HepG2 (cell line): ENCODE data around the gene SNAPC4. TPM values are rescaled to one million over a fixed set of nuclear protein-coding genes. Genes with fewer than 3 reads are reported as not detected.

Experiments
- BHLHE40 ChIP-seq: IDR thresholded peaks from 2 replicates; pipeline ENCODE4 v1.6.1; 2011; ENCODE audit warnings: low read length, improper control_type of control experiment
- GATA4 ChIP-seq: sonication (generic); IDR thresholded peaks from 2 replicates; pipeline ENCODE4 v1.6.1; 2016; ENCODE audit warnings: antibody characterized with exemption, low read depth, borderline replicate concordance
- KLF15 ChIP-seq: sonication (generic); formaldehyde crosslinking; IDR thresholded peaks from 2 replicates; pipeline ENCODE4 v1.8.1; 2023; ENCODE audit warnings: borderline replicate concordance, mild to moderate bottlenecking, inconsistent platforms, missing genetic modification reagents, mixed read lengths
- MTA3 ChIP-seq: sonication (generic); formaldehyde crosslinking; IDR thresholded peaks from 2 replicates; pipeline ENCODE4 v1.4.0; 2020; ENCODE audit warnings: missing genetic modification reagents
- NFYB ChIP-seq: sonication (generic); formaldehyde crosslinking; IDR thresholded peaks from 2 replicates; pipeline ENCODE4 v1.4.0; 2020; ENCODE audit warnings: missing genetic modification reagents
- RFXANK ChIP-seq: IDR thresholded peaks from 2 replicates; pipeline ENCODE4 v1.6.1; 2016
- ZFP1 ChIP-seq: IDR thresholded peaks from 2 replicates; pipeline ENCODE4 v1.6.1; 2016
- ZNF33A ChIP-seq: sonication (generic); formaldehyde crosslinking; IDR thresholded peaks from 2 replicates; pipeline ENCODE4 v1.5.1; 2020; ENCODE audit warnings: missing genetic modification reagents, mild to moderate bottlenecking, moderate library complexity, borderline replicate concordance
- ZNF577 ChIP-seq: sonication (generic); formaldehyde crosslinking; IDR thresholded peaks from 2 replicates; pipeline ENCODE4 v1.4.0; 2020; ENCODE audit warnings: mild to moderate bottlenecking, low read depth, missing genetic modification reagents, borderline replicate concordance
- ZNF790 ChIP-seq: sonication (generic); formaldehyde crosslinking; IDR thresholded peaks from 2 replicates; pipeline ENCODE4 v1.8.0; 2022; ENCODE audit warnings: missing genetic modification reagents, mild to moderate bottlenecking, borderline replicate concordance
- ZNF792 ChIP-seq: IDR thresholded peaks from 2 replicates; pipeline ENCODE4 v1.6.1; 2016
- polyA plus RNA-seq, 8 experiments: library from polyadenylated mRNA; depleted of rRNA in 3 of 8; stranded (reverse) in 7 of 8; unstranded in 1 of 8; fragments of >200 nt; fragmentation: Illumina TruSeq in 4 of 8; extraction: Trizol in 4 of 8; gene quantifications; 2 replicates each; pipeline versions ENCODE4 v1.2.1 to v1.2.3, GENCODE V29; 2011 to 2016; ENCODE audit warnings: low read depth in 4 of 8, missing spikeins in 1 of 8, mixed read lengths in 1 of 8; ENCODE audit not compliant: insufficient read depth in 1 of 8
- total RNA-seq, 5 experiments: library from RNA; depleted of rRNA; stranded (reverse); fragments of >200 nt; fragmentation: Illumina TruSeq; extraction: Trizol; gene quantifications; 2 replicates each; pipeline ENCODE4 v1.2.3, GENCODE V29; 2016; ENCODE audit warnings: low read depth in 1 of 5
- TF ChIP-seq, protein P1 (sequence below): sonication (generic); formaldehyde crosslinking; IDR thresholded peaks from 2 replicates; pipeline ENCODE4 v1.4.0; 2020; ENCODE audit warnings: missing genetic modification reagents; ENCODE audit errors: not compliant biosample characterization
- TF ChIP-seq, protein P2 (sequence below): sonication (generic); formaldehyde crosslinking; IDR thresholded peaks from 2 replicates; pipeline ENCODE4 v1.5.0; 2020; ENCODE audit warnings: mild to moderate bottlenecking, missing genetic modification reagents, borderline replicate concordance
- TF ChIP-seq, protein P3 (sequence below): sonication (generic); formaldehyde crosslinking; IDR thresholded peaks from 2 replicates; pipeline ENCODE4 v1.4.0; 2020; ENCODE audit warnings: missing genetic modification reagents, borderline replicate concordance
- TF ChIP-seq, protein P4 (sequence below): sonication (generic); formaldehyde crosslinking; IDR thresholded peaks from 2 replicates; pipeline ENCODE4 v1.8.1; 2023; ENCODE audit warnings: mild to moderate bottlenecking, missing genetic modification reagents

Gene SNAPC4
- total and polyA plus RNA-seq, 2 of the 13 experiments (the other 11 are each of a cell fraction or from before 2014, with no cell fraction given) = 2.0 to 6.0 TPM

DNA sequence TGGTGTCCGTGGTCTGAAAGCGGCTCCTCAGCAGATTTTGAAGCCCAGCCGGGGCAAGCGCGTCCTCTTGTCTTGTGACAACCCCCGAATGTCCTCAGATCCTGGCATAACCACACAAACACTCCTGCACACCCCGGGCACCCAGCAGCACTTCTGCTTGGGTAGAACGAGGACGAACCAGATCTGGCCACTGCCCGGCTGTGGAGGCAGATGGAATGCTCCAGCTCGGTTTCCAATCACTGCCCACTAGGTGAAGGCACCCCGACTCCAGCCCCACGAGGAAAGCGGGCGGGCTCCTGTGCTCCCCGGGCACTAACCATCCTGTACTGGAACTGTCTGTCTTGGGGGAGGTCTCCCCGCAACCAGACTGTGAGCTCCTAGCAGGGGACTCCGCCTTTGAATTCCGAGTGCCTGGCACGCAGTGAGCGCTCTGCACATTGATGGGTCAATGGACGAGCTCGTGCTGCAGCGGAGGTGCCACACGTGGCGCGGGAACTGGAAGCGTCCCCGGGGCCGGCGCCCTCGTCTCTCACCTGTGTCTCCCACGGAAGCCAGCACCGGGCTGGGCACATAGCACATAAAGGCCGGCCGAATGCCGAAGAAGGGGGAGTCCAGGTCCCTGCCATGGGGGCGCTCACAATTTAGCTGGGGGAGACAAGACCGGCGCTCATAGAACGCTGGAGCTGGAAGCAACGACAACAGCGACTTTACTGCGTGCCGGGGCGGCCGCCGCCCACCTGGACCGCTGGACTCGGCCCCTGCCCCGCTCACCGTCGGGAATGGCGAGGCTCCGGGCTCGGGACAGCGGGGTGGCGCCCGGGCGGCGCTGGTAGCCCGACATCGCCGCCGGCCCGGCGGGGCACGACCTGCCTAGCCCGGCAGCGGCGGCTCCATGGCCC is 9.8 kb upstream of the SNAPC4 start (continued):
- TF ChIP-seq MTA3 = no peak
- peak; percentile 44; the same call in 1 of the 2 replicates for TF ChIP-seq ZNF790
- TF ChIP-seq KLF15 (CRISPR knock-in tag) = 0 out of 2 replicates have a peak, but pooled peaks have one; percentile 84
- TF ChIP-seq, protein P1, sequence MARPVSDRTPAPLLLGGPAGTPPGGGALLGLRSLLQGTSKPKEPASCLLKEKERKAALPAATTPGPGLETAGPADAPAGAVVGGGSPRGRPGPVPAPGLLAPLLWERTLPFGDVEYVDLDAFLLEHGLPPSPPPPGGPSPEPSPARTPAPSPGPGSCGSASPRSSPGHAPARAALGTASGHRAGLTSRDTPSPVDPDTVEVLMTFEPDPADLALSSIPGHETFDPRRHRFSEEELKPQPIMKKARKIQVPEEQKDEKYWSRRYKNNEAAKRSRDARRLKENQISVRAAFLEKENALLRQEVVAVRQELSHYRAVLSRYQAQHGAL = peak; percentile 31
- TF ChIP-seq ZNF577 (CRISPR knock-in tag) = no peak
- TF ChIP-seq, protein P2, sequence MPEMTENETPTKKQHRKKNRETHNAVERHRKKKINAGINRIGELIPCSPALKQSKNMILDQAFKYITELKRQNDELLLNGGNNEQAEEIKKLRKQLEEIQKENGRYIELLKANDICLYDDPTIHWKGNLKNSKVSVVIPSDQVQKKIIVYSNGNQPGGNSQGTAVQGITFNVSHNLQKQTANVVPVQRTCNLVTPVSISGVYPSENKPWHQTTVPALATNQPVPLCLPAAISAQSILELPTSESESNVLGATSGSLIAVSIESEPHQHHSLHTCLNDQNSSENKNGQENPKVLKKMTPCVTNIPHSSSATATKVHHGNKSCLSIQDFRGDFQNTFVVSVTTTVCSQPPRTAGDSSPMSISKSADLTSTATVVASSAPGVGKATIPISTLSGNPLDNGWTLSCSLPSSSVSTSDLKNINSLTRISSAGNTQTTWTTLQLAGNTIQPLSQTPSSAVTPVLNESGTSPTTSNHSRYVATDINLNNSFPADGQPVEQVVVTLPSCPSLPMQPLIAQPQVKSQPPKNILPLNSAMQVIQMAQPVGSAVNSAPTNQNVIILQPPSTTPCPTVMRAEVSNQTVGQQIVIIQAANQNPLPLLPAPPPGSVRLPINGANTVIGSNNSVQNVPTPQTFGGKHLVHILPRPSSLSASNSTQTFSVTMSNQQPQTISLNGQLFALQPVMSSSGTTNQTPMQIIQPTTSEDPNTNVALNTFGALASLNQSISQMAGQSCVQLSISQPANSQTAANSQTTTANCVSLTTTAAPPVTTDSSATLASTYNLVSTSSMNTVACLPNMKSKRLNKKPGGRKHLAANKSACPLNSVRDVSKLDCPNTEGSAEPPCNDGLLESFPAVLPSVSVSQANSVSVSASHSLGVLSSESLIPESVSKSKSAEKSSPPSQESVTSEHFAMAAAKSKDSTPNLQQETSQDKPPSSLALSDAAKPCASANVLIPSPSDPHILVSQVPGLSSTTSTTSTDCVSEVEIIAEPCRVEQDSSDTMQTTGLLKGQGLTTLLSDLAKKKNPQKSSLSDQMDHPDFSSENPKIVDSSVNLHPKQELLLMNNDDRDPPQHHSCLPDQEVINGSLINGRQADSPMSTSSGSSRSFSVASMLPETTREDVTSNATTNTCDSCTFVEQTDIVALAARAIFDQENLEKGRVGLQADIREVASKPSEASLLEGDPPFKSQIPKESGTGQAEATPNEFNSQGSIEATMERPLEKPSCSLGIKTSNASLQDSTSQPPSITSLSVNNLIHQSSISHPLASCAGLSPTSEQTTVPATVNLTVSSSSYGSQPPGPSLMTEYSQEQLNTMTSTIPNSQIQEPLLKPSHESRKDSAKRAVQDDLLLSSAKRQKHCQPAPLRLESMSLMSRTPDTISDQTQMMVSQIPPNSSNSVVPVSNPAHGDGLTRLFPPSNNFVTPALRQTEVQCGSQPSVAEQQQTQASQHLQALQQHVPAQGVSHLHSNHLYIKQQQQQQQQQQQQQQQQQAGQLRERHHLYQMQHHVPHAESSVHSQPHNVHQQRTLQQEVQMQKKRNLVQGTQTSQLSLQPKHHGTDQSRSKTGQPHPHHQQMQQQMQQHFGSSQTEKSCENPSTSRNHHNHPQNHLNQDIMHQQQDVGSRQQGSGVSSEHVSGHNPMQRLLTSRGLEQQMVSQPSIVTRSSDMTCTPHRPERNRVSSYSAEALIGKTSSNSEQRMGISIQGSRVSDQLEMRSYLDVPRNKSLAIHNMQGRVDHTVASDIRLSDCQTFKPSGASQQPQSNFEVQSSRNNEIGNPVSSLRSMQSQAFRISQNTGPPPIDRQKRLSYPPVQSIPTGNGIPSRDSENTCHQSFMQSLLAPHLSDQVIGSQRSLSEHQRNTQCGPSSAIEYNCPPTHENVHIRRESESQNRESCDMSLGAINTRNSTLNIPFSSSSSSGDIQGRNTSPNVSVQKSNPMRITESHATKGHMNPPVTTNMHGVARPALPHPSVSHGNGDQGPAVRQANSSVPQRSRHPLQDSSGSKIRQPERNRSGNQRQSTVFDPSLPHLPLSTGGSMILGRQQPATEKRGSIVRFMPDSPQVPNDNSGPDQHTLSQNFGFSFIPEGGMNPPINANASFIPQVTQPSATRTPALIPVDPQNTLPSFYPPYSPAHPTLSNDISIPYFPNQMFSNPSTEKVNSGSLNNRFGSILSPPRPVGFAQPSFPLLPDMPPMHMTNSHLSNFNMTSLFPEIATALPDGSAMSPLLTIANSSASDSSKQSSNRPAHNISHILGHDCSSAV (CRISPR knock-in tag) = no peak
- peak; percentile 26; the same call in 1 of the 2 replicates for TF ChIP-seq BHLHE40
- TF ChIP-seq, protein P3, sequence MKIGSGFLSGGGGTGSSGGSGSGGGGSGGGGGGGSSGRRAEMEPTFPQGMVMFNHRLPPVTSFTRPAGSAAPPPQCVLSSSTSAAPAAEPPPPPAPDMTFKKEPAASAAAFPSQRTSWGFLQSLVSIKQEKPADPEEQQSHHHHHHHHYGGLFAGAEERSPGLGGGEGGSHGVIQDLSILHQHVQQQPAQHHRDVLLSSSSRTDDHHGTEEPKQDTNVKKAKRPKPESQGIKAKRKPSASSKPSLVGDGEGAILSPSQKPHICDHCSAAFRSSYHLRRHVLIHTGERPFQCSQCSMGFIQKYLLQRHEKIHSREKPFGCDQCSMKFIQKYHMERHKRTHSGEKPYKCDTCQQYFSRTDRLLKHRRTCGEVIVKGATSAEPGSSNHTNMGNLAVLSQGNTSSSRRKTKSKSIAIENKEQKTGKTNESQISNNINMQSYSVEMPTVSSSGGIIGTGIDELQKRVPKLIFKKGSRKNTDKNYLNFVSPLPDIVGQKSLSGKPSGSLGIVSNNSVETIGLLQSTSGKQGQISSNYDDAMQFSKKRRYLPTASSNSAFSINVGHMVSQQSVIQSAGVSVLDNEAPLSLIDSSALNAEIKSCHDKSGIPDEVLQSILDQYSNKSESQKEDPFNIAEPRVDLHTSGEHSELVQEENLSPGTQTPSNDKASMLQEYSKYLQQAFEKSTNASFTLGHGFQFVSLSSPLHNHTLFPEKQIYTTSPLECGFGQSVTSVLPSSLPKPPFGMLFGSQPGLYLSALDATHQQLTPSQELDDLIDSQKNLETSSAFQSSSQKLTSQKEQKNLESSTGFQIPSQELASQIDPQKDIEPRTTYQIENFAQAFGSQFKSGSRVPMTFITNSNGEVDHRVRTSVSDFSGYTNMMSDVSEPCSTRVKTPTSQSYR = no peak
- TF ChIP-seq RFXANK = no peak
- no peak for TF ChIP-seq ZNF33A (CRISPR knock-in tag)
- TF ChIP-seq ZFP1 (CRISPR knock-in tag) = no peak
- TF ChIP-seq NFYB (CRISPR knock-in tag) = 0 out of 2 replicates have a peak, but pooled peaks have one; percentile 13
- TF ChIP-seq ZNF792 (CRISPR knock-in tag) = no peak
- TF ChIP-seq GATA4 = no peak
- TF ChIP-seq, protein P4, sequence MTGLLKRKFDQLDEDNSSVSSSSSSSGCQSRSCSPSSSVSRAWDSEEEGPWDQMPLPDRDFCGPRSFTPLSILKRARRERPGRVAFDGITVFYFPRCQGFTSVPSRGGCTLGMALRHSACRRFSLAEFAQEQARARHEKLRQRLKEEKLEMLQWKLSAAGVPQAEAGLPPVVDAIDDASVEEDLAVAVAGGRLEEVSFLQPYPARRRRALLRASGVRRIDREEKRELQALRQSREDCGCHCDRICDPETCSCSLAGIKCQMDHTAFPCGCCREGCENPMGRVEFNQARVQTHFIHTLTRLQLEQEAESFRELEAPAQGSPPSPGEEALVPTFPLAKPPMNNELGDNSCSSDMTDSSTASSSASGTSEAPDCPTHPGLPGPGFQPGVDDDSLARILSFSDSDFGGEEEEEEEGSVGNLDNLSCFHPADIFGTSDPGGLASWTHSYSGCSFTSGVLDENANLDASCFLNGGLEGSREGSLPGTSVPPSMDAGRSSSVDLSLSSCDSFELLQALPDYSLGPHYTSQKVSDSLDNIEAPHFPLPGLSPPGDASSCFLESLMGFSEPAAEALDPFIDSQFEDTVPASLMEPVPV (CRISPR knock-in tag) = no peak
